ENCODE results near the gene STK32C. TPM values are rescaled to one million over a fixed set of nuclear protein-coding genes. Genes with fewer than 3 reads are reported as not detected.

STK32C gene
- total and polyA plus RNA-seq, 7 donors: 4.3 to 12.8 (median 8.4) TPM

DNA sequence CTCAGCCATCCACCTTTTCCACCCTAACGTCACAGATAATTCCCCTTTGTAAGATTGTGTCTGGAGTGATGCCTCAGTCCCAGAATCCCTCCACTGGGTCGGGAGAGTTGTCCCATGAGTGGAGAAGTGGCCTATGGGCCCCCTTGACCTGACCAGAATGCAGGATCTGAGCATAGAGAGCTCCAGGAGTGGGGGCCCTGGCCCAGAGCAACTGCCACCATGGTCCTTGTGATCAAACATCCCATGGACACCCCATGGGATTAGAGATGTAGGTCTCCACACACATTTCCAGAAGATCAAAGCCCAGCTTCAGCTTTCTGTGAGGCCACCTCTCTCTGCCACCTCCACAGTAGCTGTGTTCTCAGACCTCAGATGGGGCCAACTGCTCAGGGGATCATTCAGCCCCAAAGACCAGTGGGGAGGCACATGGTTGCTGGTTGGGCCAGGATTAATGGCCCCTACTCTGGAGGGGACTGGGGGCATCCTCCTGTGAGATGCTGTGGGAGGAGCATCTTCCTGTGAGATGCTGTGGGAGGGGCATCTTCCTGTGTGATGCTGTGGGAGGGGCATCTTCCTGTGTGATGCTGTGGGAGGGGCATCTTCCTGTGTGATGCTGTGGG, 149.5 kb downstream of the STK32C start:
- WGBS, 2 donors: 35 to 38% methylated on average over 2 of the region's 2 CpGs
- no peak for DNase-seq
- intact Hi-C loops (cut with DNase I): no loop called here
- Histone ChIP-seq H3K9me3 (no peaks in the 10 kb centered on the region), H3K4me3 (no peak overlapping the region), H3K27ac (no peak overlapping the region), H3K36me3 (peaks cover 0 to 11% (median 0%) of the 10 kb centered on the region in 4 donors), H3K27me3 (no peaks in the 10 kb centered on the region), H3K4me1 (no peaks in the 10 kb centered on the region)
- TF ChIP-seq POLR2A (IDR thresholded peaks at IDR 0.05) (no peak), POLR2AphosphoS5 (IDR thresholded peaks at IDR 0.05) (no peak), EP300 (IDR thresholded peaks at IDR 0.05) (no peak)
- TF ChIP-seq, protein P1, sequence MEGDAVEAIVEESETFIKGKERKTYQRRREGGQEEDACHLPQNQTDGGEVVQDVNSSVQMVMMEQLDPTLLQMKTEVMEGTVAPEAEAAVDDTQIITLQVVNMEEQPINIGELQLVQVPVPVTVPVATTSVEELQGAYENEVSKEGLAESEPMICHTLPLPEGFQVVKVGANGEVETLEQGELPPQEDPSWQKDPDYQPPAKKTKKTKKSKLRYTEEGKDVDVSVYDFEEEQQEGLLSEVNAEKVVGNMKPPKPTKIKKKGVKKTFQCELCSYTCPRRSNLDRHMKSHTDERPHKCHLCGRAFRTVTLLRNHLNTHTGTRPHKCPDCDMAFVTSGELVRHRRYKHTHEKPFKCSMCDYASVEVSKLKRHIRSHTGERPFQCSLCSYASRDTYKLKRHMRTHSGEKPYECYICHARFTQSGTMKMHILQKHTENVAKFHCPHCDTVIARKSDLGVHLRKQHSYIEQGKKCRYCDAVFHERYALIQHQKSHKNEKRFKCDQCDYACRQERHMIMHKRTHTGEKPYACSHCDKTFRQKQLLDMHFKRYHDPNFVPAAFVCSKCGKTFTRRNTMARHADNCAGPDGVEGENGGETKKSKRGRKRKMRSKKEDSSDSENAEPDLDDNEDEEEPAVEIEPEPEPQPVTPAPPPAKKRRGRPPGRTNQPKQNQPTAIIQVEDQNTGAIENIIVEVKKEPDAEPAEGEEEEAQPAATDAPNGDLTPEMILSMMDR (IDR thresholded peaks at IDR 0.05): no peak

Other genes starting within 250 kb of the STK32C start
- gene JAKMIP3, start 242.0 kb downstream of the STK32C start, total RNA-seq: 1 to 10 TPM in 2 of 4 donors, under 1 TPM in 2; 0.49 to 3.0 (median 0.97) TPM
- gene JAKMIP3, start 242.0 kb downstream of the STK32C start, polyA plus RNA-seq: under 1 TPM in 1 of 3 donors, not detected in 2; 0.22 TPM
- 1 to 10 TPM in 1 of 4 donors, under 1 TPM in 3; 0.36 to 1.9 (median 0.69) TPM for gene DPYSL4, start 121.0 kb downstream of the STK32C start, total RNA-seq
- under 1 TPM in 2 of 3 donors, not detected in 1; under 0.01 to 0.71 TPM for gene DPYSL4, start 121.0 kb downstream of the STK32C start, polyA plus RNA-seq
- 10 to 100 TPM in 1 of 4 donors, 1 to 10 TPM in 3; 6.1 to 15.5 (median 8.1) TPM for gene LRRC27, start 24.2 kb upstream of the STK32C start, total RNA-seq
- gene LRRC27, start 24.2 kb upstream of the STK32C start, polyA plus RNA-seq: 1 to 10 TPM; 1.4 to 6.2 (median 1.8) TPM
- gene PWWP2B, start 89.2 kb upstream of the STK32C start, total RNA-seq: 10 to 100 TPM in 1 of 4 donors, 1 to 10 TPM in 3; 7.7 to 10.2 (median 9.3) TPM
- gene PWWP2B, start 89.2 kb upstream of the STK32C start, polyA plus RNA-seq: 10 to 100 TPM; 27.0 to 50.8 (median 28.2) TPM
- gene INPP5A, start 229.8 kb upstream of the STK32C start, total RNA-seq: 100 to 1,000 TPM; 100 to 132 (median 112) TPM
- 10 to 100 TPM; 17.6 to 21.0 (median 20.3) TPM for gene INPP5A, start 229.8 kb upstream of the STK32C start, polyA plus RNA-seq